ENCODE results near the gene PNPLA3. TPM values are rescaled to one million over a fixed set of nuclear protein-coding genes. Genes with fewer than 3 reads are reported as not detected.
"Not testable (repeated sequence)": the region's sequence is repeated elsewhere in the genome, so short reads cannot be mapped to it uniquely, and the experiment has no call there.

The PNPLA3 gene
- total RNA-seq, 1 donor from 2014 or later: 5.9 TPM

- Mint-ChIP-seq H3K4me3 (no peak overlapping the region), H3K36me3 (no peaks in the 10 kb centered on the region), H3K4me1 (ENCODE audit: unreplicated experiment) (no peaks in the 10 kb centered on the region), H3K9me3 (no peaks in the 10 kb centered on the region), H3K27me3 (peaks cover 50% of the 10 kb centered on the region), H3K27ac (no peak overlapping the region)
- DNase-seq (ENCODE audit: extremely low spot score, unreplicated experiment): no peak
- no peak for TF ChIP-seq CTCF (conservative IDR thresholded peaks at IDR 0.05)
Measured at GRCh38 chr22:43897751-43898261, 25.8 kb upstream of the PNPLA3 start.

GRCh38 chr22:43900206-43900605 lies 23.4 kb upstream of the PNPLA3 start:
- Mint-ChIP-seq H3K9me3 (no peaks in the 10 kb centered on the region), H3K4me3 (no peak overlapping the region), H3K27ac (no peak overlapping the region), H3K27me3 (peaks cover 31% of the 10 kb centered on the region), H3K4me1 (ENCODE audit: unreplicated experiment) (no peaks in the 10 kb centered on the region), H3K36me3 (no peaks in the 10 kb centered on the region)
- no peak for TF ChIP-seq CTCF (conservative IDR thresholded peaks at IDR 0.05)
- no peak for DNase-seq (ENCODE audit: extremely low spot score, unreplicated experiment)

GRCh38 chr22:43901976-43902643 lies 21.5 kb upstream of the PNPLA3 start:
- no peaks in the 10 kb centered on the region for H3K4me1 Mint-ChIP-seq (ENCODE audit: unreplicated experiment)

GRCh38 chr22:43903033-43903432 lies 20.6 kb upstream of the PNPLA3 start:
- H3K4me1 Mint-ChIP-seq (ENCODE audit: unreplicated experiment); DNase-seq (ENCODE audit: extremely low spot score, unreplicated experiment); H3K27ac Mint-ChIP-seq; H3K4me3 Mint-ChIP-seq; H3K9me3 Mint-ChIP-seq; H3K36me3 Mint-ChIP-seq: not testable (repeated sequence)
- H3K27me3 Mint-ChIP-seq: peaks cover 30% of the 10 kb centered on the region

More at GRCh38 chr22:43901976-43902643, 21.5 kb upstream of the PNPLA3 start:
- Mint-ChIP-seq H3K4me3 (no peak overlapping the region), H3K36me3 (no peaks in the 10 kb centered on the region), H3K27ac (no peak overlapping the region), H3K9me3 (no peaks in the 10 kb centered on the region), H3K27me3 (peaks cover 29% of the 10 kb centered on the region)
- no peak for DNase-seq (ENCODE audit: extremely low spot score, unreplicated experiment)
- TF ChIP-seq CTCF (conservative IDR thresholded peaks at IDR 0.05): no peak

- peaks cover 33% of the 10 kb centered on the region for H3K27me3 Mint-ChIP-seq
- H3K9me3 Mint-ChIP-seq; H3K4me3 Mint-ChIP-seq; H3K36me3 Mint-ChIP-seq; H3K4me1 Mint-ChIP-seq (ENCODE audit: unreplicated experiment); DNase-seq (ENCODE audit: extremely low spot score, unreplicated experiment); H3K27ac Mint-ChIP-seq: not testable (repeated sequence)
- TF ChIP-seq CTCF (conservative IDR thresholded peaks at IDR 0.05): peak; percentile 64
Measured at GRCh38 chr22:43904412-43904811, 19.2 kb upstream of the PNPLA3 start.

- no peak for TF ChIP-seq CTCF (conservative IDR thresholded peaks at IDR 0.05)
- H3K4me3 Mint-ChIP-seq: no peak overlapping the region
- no peaks in the 10 kb centered on the region for H3K9me3 Mint-ChIP-seq
- no peaks in the 10 kb centered on the region for H3K36me3 Mint-ChIP-seq
- H3K27ac Mint-ChIP-seq: no peak overlapping the region
- DNase-seq (ENCODE audit: extremely low spot score, unreplicated experiment): no peak
- H3K4me1 Mint-ChIP-seq (ENCODE audit: unreplicated experiment): no peaks in the 10 kb centered on the region
- peaks cover 39% of the 10 kb centered on the region for H3K27me3 Mint-ChIP-seq
Measured at GRCh38 chr22:43905681-43906080, 17.9 kb upstream of the PNPLA3 start.
